ENCODE data around the gene SLC20A1.

DNA sequence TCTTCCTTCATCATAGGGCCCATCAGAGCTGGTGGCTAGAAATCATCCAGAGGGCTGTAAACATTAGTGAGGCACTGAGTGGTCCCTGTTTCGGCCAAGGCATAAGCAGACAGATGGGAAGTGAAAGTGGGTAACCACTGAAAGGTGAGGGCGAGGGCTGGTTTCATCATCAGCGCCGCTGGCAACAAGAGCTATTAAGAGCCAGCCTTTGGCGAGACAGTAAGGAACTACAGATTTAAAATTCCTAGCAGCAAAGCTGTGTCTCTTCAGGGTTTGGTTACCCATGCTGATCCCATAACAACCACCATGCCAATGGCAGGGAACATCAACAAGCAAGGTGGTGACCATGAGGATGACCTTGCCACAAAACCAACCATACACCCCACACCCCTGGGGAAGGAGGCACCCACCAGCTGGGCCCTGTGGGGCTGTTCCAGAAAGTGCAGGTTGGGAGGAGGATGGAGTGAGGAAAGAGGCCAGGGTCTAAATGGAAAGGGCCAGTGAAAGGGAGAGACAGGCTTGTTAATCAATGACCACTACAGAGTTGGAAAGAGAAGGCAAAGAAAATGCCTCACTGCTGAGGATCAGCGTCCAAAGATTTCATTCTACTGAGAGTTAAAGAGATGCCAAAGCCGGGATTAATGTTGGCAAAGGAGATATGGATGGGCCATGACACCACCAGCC lies 9.0 kb upstream of the SLC20A1 start:
- TF ChIP-seq, protein P1, sequence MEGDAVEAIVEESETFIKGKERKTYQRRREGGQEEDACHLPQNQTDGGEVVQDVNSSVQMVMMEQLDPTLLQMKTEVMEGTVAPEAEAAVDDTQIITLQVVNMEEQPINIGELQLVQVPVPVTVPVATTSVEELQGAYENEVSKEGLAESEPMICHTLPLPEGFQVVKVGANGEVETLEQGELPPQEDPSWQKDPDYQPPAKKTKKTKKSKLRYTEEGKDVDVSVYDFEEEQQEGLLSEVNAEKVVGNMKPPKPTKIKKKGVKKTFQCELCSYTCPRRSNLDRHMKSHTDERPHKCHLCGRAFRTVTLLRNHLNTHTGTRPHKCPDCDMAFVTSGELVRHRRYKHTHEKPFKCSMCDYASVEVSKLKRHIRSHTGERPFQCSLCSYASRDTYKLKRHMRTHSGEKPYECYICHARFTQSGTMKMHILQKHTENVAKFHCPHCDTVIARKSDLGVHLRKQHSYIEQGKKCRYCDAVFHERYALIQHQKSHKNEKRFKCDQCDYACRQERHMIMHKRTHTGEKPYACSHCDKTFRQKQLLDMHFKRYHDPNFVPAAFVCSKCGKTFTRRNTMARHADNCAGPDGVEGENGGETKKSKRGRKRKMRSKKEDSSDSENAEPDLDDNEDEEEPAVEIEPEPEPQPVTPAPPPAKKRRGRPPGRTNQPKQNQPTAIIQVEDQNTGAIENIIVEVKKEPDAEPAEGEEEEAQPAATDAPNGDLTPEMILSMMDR (conservative IDR thresholded peaks at IDR 0.05; ENCODE audit: low read depth, low read length) = no peak
- TF ChIP-seq EZH2phosphoT487 (IDR thresholded peaks at IDR 0.05; ENCODE audit: borderline replicate concordance, low read length) (no peak), EZH2 (IDR thresholded peaks at IDR 0.05; ENCODE audit: low read length, unreplicated experiment) (no peak)

Data from PC-3 (cell line).